ENCODE results near the gene CXCL8. TPM values are rescaled to one million over a fixed set of nuclear protein-coding genes. Genes with fewer than 3 reads are reported as not detected.

Gene CXCL8
- total and polyA plus RNA-seq, 2 of the 8 experiments (the other 6 are each of a cell fraction or from before 2014, with no cell fraction given): not detected

DNA sequence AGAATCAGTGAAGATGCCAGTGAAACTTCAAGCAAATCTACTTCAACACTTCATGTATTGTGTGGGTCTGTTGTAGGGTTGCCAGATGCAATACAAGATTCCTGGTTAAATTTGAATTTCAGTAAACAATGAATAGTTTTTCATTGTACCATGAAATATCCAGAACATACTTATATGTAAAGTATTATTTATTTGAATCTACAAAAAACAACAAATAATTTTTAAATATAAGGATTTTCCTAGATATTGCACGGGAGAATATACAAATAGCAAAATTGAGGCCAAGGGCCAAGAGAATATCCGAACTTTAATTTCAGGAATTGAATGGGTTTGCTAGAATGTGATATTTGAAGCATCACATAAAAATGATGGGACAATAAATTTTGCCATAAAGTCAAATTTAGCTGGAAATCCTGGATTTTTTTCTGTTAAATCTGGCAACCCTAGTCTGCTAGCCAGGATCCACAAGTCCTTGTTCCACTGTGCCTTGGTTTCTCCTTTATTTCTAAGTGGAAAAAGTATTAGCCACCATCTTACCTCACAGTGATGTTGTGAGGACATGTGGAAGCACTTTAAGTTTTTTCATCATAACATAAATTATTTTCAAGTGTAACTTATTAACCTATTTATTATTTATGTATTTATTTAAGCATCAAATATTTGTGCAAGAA is 2.3 kb downstream of the CXCL8 start (continued):
- TF ChIP-seq BCL11A (IDR thresholded peaks at IDR 0.05; ENCODE audit: low read depth in 2 of 2, low read length in 2 of 2) (no peak), SRF (IDR thresholded peaks at IDR 0.05; ENCODE audit: low read depth, low read length) (no peak), SP2 (IDR thresholded peaks at IDR 0.05; ENCODE audit: low read length) (no peak), HDAC6 (IDR thresholded peaks at IDR 0.05; ENCODE audit: low read depth, low read length) (no peak), MAFK (IDR thresholded peaks at IDR 0.05; ENCODE audit: low read depth, low read length) (no peak)
- TF ChIP-seq, protein P1, sequence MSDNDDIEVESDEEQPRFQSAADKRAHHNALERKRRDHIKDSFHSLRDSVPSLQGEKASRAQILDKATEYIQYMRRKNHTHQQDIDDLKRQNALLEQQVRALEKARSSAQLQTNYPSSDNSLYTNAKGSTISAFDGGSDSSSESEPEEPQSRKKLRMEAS (IDR thresholded peaks at IDR 0.05): no peak

Data from H1 (cell line).